NCI-H510A (cell line): ENCODE measurements around the gene PRKCE.
"Not testable (repeated sequence)": the region's sequence is repeated elsewhere in the genome, so short reads cannot be mapped to it uniquely, and the experiment has no call there.

Experiments used
- DNase-seq: peaks from one replicate; lab custom pipeline; 2025; lab: John Stamatoyannopoulos, UW

The PRKCE gene

GRCh38 chr2:45837812-45838341 lies 186.4 kb downstream of the PRKCE start:
- no peak for DNase-seq

- no peak for DNase-seq
These were observed 188.2 kb downstream of the PRKCE start for GRCh38 chr2:45839508-45840251.

- DNase-seq: no peak
These were observed 189.0 kb downstream of the PRKCE start for GRCh38 chr2:45840481-45840880.

- no peak for DNase-seq
These were observed 190.4 kb downstream of the PRKCE start for GRCh38 chr2:45841752-45842407.

GRCh38 chr2:45843136-45843535 lies 191.7 kb downstream of the PRKCE start:
- no peak for DNase-seq

- no peak for DNase-seq
These were observed 193.5 kb downstream of the PRKCE start for GRCh38 chr2:45844796-45845457.

GRCh38 chr2:45845566-45845965 lies 194.1 kb downstream of the PRKCE start:
- DNase-seq: no peak

GRCh38 chr2:45849491-45850283 lies 198.2 kb downstream of the PRKCE start:
- no peak for DNase-seq

- no peak for DNase-seq
These were observed 199.1 kb downstream of the PRKCE start for GRCh38 chr2:45850558-45850957.

- DNase-seq: no peak
These were observed 199.6 kb downstream of the PRKCE start for GRCh38 chr2:45851111-45851510.

- no peak for DNase-seq
These were observed 200.3 kb downstream of the PRKCE start for GRCh38 chr2:45851576-45852304.

GRCh38 chr2:45852450-45853150 lies 201.1 kb downstream of the PRKCE start:
- DNase-seq: no peak

- no peak for DNase-seq
These were observed 203.9 kb downstream of the PRKCE start for GRCh38 chr2:45855374-45855773.

- DNase-seq: no peak
These were observed 205.2 kb downstream of the PRKCE start for GRCh38 chr2:45856391-45857274.

- DNase-seq: no peak
These were observed 205.8 kb downstream of the PRKCE start for GRCh38 chr2:45857275-45857609.

GRCh38 chr2:45857867-45858520 lies 206.5 kb downstream of the PRKCE start:
- DNase-seq: peak; percentile 41

- not testable (repeated sequence) for DNase-seq
These were observed 207.4 kb downstream of the PRKCE start for GRCh38 chr2:45858872-45859271.

GRCh38 chr2:45859682-45860081 lies 208.2 kb downstream of the PRKCE start:
- DNase-seq: no peak
